ENCODE results near the gene CACNA1F. TPM values are rescaled to one million over a fixed set of nuclear protein-coding genes. Genes with fewer than 3 reads are reported as not detected.

CACNA1F gene
- total RNA-seq, 1 donor from 2014 or later: 3.0 TPM

GRCh38 chrX:49251325-49251724, 18.2 kb upstream of the CACNA1F start:
- POLR2A ChIA-PET: no interaction called here
- no peak for DNase-seq
- Mint-ChIP-seq H3K27ac (no peak overlapping the region), H3K9me3 (no peaks in the 10 kb centered on the region), H3K36me3 (ENCODE audit: low read depth) (peaks cover 32% of the 10 kb centered on the region), H3K4me3 (no peak overlapping the region), H3K27me3 (no peaks in the 10 kb centered on the region), H3K4me1 (peaks cover 8% of the 10 kb centered on the region)
- TF ChIP-seq CTCF (IDR thresholded peaks at IDR 0.05): no peak
- intact Hi-C loops (cut with micrococcal nuclease): no loop called here
- no peak for ATAC-seq (ENCODE audit: low read depth)
- CTCF ChIA-PET: no interaction called here

GRCh38 chrX:49250578-49250977, 17.4 kb upstream of the CACNA1F start:
- ChIA-PET CTCF (no interaction called here), POLR2A (no interaction called here)
- H3K9me3 Mint-ChIP-seq: no peaks in the 10 kb centered on the region
- peaks cover 37% of the 10 kb centered on the region for H3K36me3 Mint-ChIP-seq (ENCODE audit: low read depth)
- intact Hi-C loops (cut with micrococcal nuclease): no loop called here
- H3K4me3 Mint-ChIP-seq: no peak overlapping the region
- DNase-seq (no peak), ATAC-seq (ENCODE audit: low read depth) (no peak)
- no peak for TF ChIP-seq CTCF (IDR thresholded peaks at IDR 0.05)
- peaks cover 8% of the 10 kb centered on the region for H3K4me1 Mint-ChIP-seq
- H3K27ac Mint-ChIP-seq: no peak overlapping the region
- no peaks in the 10 kb centered on the region for H3K27me3 Mint-ChIP-seq

GRCh38 chrX:49250066-49250465, 16.9 kb upstream of the CACNA1F start:
- Mint-ChIP-seq H3K27ac (no peak overlapping the region), H3K4me3 (no peak overlapping the region), H3K9me3 (no peaks in the 10 kb centered on the region), H3K27me3 (no peaks in the 10 kb centered on the region), H3K36me3 (ENCODE audit: low read depth) (peaks cover 38% of the 10 kb centered on the region), H3K4me1 (peaks cover 8% of the 10 kb centered on the region)
- ChIA-PET CTCF (no interaction called here), POLR2A (no interaction called here)
- ATAC-seq (ENCODE audit: low read depth): no peak
- intact Hi-C loops (cut with micrococcal nuclease): no loop called here
- TF ChIP-seq CTCF (IDR thresholded peaks at IDR 0.05): no peak
- DNase-seq: no peak

- H3K9me3 Mint-ChIP-seq: no peaks in the 10 kb centered on the region
- peaks cover 42% of the 10 kb centered on the region for H3K36me3 Mint-ChIP-seq (ENCODE audit: low read depth)
- DNase-seq (no peak), ATAC-seq (ENCODE audit: low read depth) (no peak)
- H3K4me3 Mint-ChIP-seq: no peak overlapping the region
- no peak overlapping the region for H3K27ac Mint-ChIP-seq
- ChIA-PET CTCF (no interaction called here), POLR2A (no interaction called here)
- no peak for TF ChIP-seq CTCF (IDR thresholded peaks at IDR 0.05)
- intact Hi-C loops (cut with micrococcal nuclease): no loop called here
- no peaks in the 10 kb centered on the region for H3K27me3 Mint-ChIP-seq
- H3K4me1 Mint-ChIP-seq: peaks cover 8% of the 10 kb centered on the region
Observed at GRCh38 chrX:49249616-49250015, 16.5 kb upstream of the CACNA1F start.

GRCh38 chrX:49249071-49249470, 15.9 kb upstream of the CACNA1F start:
- Mint-ChIP-seq H3K9me3 (no peaks in the 10 kb centered on the region), H3K4me3 (no peak overlapping the region), H3K4me1 (peaks cover 6% of the 10 kb centered on the region), H3K27ac (no peak overlapping the region), H3K36me3 (ENCODE audit: low read depth) (peaks cover 46% of the 10 kb centered on the region), H3K27me3 (no peaks in the 10 kb centered on the region)
- no peak for DNase-seq
- TF ChIP-seq CTCF (IDR thresholded peaks at IDR 0.05): no peak
- POLR2A ChIA-PET: no interaction called here
- ATAC-seq (ENCODE audit: low read depth): no peak
- CTCF ChIA-PET: no interaction called here
- intact Hi-C loops (cut with micrococcal nuclease): no loop called here
